Mesangial cell (primary cell): ENCODE results near the gene OR1N2. TPM values are rescaled to one million over a fixed set of nuclear protein-coding genes. Genes with fewer than 3 reads are reported as not detected.

ENCODE experiments used
- total RNA-seq: library from RNA; depleted of rRNA; stranded (reverse); fragments of >200 nt; gene quantifications from 2 replicates; pipeline ENCODE4 v1.2.3, GENCODE V29; 2015

OR1N2 gene, protein sequence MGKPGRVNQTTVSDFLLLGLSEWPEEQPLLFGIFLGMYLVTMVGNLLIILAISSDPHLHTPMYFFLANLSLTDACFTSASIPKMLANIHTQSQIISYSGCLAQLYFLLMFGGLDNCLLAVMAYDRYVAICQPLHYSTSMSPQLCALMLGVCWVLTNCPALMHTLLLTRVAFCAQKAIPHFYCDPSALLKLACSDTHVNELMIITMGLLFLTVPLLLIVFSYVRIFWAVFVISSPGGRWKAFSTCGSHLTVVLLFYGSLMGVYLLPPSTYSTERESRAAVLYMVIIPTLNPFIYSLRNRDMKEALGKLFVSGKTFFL
- not detected in 2 replicates for total RNA-seq

DNA sequence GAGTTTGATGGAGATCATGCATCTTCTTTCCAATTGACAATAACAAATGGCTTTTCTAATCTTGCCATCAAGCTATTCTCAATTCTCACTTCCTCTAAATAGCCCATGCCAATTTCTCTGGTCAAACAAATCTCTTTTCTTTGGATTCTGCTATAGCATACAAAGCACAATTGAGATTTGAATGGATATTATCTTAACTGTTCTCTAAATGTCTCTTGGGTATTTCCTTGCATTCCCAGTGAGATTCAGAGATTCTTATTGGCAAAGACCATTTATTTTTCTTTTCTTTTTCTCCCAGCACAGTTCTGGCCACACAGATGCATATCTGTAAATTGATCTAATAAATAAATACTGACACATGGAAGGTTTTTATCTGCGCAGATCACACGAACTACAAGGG is at the start of gene OR1N2:
Gene OR1N2 (plus strand): TSS at position 301 of the 400 bp plus-strand sequence. CDS start 100 bp downstream, outside the sequence.

DNA sequence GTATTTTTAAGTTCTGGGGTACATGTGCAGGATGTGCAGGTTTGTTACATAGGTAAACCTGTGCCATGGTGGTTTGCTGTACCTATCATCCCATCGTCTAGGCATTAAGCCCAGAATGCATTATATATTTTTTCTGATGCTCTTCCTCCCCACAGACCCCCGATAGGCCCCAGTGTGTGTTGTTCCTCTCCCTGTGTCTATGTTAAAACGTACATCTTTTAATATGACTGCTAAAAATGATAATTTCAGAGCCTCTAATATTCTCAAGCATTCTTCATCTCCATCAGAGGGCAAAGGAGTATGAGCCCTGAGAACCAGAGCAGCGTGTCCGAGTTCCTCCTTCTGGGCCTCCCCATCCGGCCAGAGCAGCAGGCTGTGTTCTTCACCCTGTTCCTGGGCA is 42.4 kb upstream of the OR1N2 start, which contains the start of gene OR1J2:
Gene OR1J2 (plus strand): TSS at position 301 of the 400 bp plus-strand sequence. CDS start 0 bp downstream, at position 301.

DNA sequence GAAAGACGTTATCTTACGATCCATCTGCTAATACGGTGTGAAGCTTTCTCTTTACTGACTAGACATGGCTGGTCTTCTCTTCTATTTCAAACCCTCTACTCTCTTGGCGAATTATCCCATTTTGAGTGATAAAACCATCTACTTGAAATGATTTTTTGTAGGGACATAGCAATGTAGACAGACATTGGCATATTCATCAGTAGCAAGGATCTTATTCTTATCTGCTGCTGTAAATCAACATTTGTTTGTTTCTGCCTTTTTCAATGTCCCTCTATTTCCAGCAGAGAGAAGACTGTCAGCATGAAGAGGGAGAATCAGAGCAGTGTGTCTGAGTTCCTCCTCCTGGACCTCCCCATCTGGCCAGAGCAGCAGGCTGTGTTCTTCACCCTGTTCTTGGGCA is 34.1 kb upstream of the OR1N2 start, which contains the start of gene OR1J4:
Gene OR1J4 (plus strand): TSS at position 301 of the 400 bp plus-strand sequence. CDS start 0 bp downstream, at position 301.

DNA sequence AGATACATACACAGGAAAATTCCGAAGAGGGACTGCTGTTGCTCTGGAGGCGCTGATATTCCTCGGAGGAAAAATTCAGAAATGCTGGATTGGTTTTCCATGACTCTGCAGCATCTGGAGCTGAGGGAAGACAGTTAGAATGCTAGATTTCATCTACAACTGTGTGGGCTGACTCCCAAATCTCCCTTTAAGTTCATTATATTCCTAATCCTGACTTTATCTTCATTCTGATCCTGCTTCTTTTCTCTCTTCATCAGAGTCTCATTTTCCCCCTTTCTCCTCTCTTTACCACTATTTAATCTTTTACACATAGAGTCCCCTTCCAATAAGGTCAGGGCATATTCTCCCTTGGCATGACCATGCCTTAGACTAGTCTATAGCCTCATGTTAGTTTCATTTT is 25.7 kb upstream of the OR1N2 start, which contains the start of gene OR1N1:
Gene OR1N1 (minus strand): TSS at position 101 of the 400 bp plus-strand sequence. CDS start 0 bp downstream, at position 101.

DNA sequence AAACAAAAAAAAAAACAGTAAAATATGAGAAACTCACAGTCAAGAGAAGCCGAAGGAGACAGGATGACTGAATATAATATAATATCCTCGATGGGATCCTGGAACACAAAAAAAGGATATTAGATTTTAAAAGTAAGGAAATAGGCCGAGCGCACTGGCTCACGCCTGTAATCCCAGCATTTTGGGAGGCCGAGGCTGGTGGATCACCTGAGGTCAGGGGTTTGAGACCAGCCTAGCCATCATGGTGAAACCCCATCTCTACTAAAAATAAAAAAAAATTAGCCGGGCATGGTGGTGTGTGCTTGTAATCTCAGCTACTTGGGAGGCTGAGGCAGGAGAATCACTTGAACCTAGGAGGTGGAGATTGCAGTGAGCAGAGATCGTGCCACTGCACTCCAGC is 30.4 kb downstream of the OR1N2 start, which contains the start of gene OR1L8:
Gene OR1L8 (minus strand): TSS at position 101 of the 400 bp plus-strand sequence. CDS start 14,907 bp downstream, outside the sequence.

Other genes starting within 250 kb of the OR1N2 start
- gene PTGS1, start 182.1 kb upstream of the OR1N2 start, total RNA-seq = 0.16 and 1.4 TPM in 2 replicates
- gene OR1J1, start 75.2 kb upstream of the OR1N2 start, total RNA-seq = not detected in 2 replicates
- gene OR1J2, start 42.3 kb upstream of the OR1N2 start, total RNA-seq = not detected in 2 replicates
- gene OR1J4, start 34.0 kb upstream of the OR1N2 start, total RNA-seq = not detected in 2 replicates
- not detected in 2 replicates for gene OR1N1, start 25.8 kb upstream of the OR1N2 start, total RNA-seq
- gene OR1L8, start 30.3 kb downstream of the OR1N2 start, total RNA-seq = not detected in 2 replicates
- not detected in 2 replicates for gene OR1Q1, start 61.6 kb downstream of the OR1N2 start, total RNA-seq
- not detected in 2 replicates for gene OR1B1, start 104.5 kb downstream of the OR1N2 start, total RNA-seq
- gene OR1L1, start 108.6 kb downstream of the OR1N2 start, total RNA-seq = not detected in 2 replicates
- not detected in 2 replicates for gene OR1L3, start 122.0 kb downstream of the OR1N2 start, total RNA-seq
- gene OR1L4, start 170.9 kb downstream of the OR1N2 start, total RNA-seq = not detected in 2 replicates
- not detected in 2 replicates for gene OR1L6, start 189.2 kb downstream of the OR1N2 start, total RNA-seq
- gene OR5C1, start 235.8 kb downstream of the OR1N2 start, total RNA-seq = not detected in 2 replicates
- gene OR1K1, start 247.0 kb downstream of the OR1N2 start, total RNA-seq = not detected in 2 replicates